ENCODE results near the gene ATXN1L. TPM values are rescaled to one million over a fixed set of nuclear protein-coding genes. Genes with fewer than 3 reads are reported as not detected.

ATXN1L gene
- total RNA-seq, 3 donors from 2014 or later (not counting 1 experiment from before 2014, with no cell fraction given): 59.7 to 66.9 (median 59.8) TPM

- H3K4me3 ChIP-seq (ENCODE audit: low read length): no peak overlapping the region
- ATAC-seq (no peak), DNase-seq (no peak)
- no peaks in the 10 kb centered on the region for H3K9me3 ChIP-seq (ENCODE audit: control insufficient read depth, insufficient read depth, low read length)
- Mint-ChIP-seq H3K36me3 (no peaks in the 10 kb centered on the region), H3K4me3 (peak overlapping the region; percentile 93), H3K27me3 (ENCODE audit: low read depth in 2 of 2) (no peaks in the 10 kb centered on the region), H3K27ac (peak overlapping the region; percentile 87 to 96), H3K4me1 (peaks cover 38 to 39% of the 10 kb centered on the region in 2 donors), H3K9me3 (no peaks in the 10 kb centered on the region)
- H3K27ac ChIP-seq (ENCODE audit: low read length): no peak overlapping the region
- H3K27me3 ChIP-seq (ENCODE audit: control insufficient read depth, insufficient read depth, low read length): no peaks in the 10 kb centered on the region
- TF ChIP-seq, protein P1, sequence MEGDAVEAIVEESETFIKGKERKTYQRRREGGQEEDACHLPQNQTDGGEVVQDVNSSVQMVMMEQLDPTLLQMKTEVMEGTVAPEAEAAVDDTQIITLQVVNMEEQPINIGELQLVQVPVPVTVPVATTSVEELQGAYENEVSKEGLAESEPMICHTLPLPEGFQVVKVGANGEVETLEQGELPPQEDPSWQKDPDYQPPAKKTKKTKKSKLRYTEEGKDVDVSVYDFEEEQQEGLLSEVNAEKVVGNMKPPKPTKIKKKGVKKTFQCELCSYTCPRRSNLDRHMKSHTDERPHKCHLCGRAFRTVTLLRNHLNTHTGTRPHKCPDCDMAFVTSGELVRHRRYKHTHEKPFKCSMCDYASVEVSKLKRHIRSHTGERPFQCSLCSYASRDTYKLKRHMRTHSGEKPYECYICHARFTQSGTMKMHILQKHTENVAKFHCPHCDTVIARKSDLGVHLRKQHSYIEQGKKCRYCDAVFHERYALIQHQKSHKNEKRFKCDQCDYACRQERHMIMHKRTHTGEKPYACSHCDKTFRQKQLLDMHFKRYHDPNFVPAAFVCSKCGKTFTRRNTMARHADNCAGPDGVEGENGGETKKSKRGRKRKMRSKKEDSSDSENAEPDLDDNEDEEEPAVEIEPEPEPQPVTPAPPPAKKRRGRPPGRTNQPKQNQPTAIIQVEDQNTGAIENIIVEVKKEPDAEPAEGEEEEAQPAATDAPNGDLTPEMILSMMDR (IDR thresholded peaks at IDR 0.05): no peak
- intact Hi-C loops (cut with micrococcal nuclease): no loop called here
- H3K4me1 ChIP-seq (ENCODE audit: control insufficient read depth, insufficient read depth, low read length): peaks cover 34% of the 10 kb centered on the region
- H3K36me3 ChIP-seq (ENCODE audit: control insufficient read depth, insufficient read depth, low read length): no peaks in the 10 kb centered on the region
- 36% methylated on average over 4 of the region's 4 CpGs for WGBS (ENCODE audit: insufficient coverage)
Observed at GRCh38 chr16:71885261-71885650, 39.5 kb downstream of the ATXN1L start.

- Mint-ChIP-seq H3K36me3 (no peaks in the 10 kb centered on the region), H3K9me3 (no peaks in the 10 kb centered on the region), H3K4me3 (no peak overlapping the region), H3K27ac (no peak overlapping the region), H3K27me3 (ENCODE audit: low read depth in 2 of 2) (no peaks in the 10 kb centered on the region), H3K4me1 (peaks cover 15 to 16% of the 10 kb centered on the region in 2 donors)
- no peaks in the 10 kb centered on the region for H3K36me3 ChIP-seq (ENCODE audit: control insufficient read depth, insufficient read depth, low read length)
- intact Hi-C loops (cut with micrococcal nuclease): no loop called here
- WGBS (ENCODE audit: insufficient coverage): 88% methylated on average over 3 of the region's 3 CpGs
- no peak for ATAC-seq
- H3K27me3 ChIP-seq (ENCODE audit: control insufficient read depth, insufficient read depth, low read length): no peaks in the 10 kb centered on the region
- H3K9me3 ChIP-seq (ENCODE audit: control insufficient read depth, insufficient read depth, low read length): no peaks in the 10 kb centered on the region
- H3K27ac ChIP-seq (ENCODE audit: low read length): no peak overlapping the region
- DNase-seq: no peak
- TF ChIP-seq, protein P1 (IDR thresholded peaks at IDR 0.05): no peak
- H3K4me1 ChIP-seq (ENCODE audit: control insufficient read depth, insufficient read depth, low read length): peaks cover 15% of the 10 kb centered on the region
- no peak overlapping the region for H3K4me3 ChIP-seq (ENCODE audit: low read length)
Observed at GRCh38 chr16:71889147-71889546, 43.4 kb downstream of the ATXN1L start.

DNA sequence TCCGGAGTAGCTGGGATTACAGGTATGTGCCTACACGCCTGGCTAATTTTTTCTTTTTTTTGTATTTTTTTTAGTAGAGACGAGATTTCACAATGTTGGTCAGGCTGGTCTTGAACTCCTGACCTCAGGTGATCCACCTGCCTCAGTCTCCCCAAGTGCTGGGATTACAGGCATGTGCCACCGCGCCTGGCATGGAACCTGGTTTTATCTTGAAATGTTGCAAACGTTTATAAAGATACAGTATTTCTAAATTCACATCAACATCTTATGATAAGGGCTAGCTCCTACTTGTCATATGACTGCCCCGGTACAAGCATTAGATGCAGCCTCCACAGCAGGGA, 48.1 kb downstream of the ATXN1L start:
- H3K4me3 ChIP-seq (ENCODE audit: low read length): peak overlapping the region; percentile 68
- H3K27me3 ChIP-seq (ENCODE audit: control insufficient read depth, insufficient read depth, low read length): no peaks in the 10 kb centered on the region
- H3K27ac Mint-ChIP-seq: peak overlapping the region; percentile 95 to 98
- intact Hi-C loops (cut with micrococcal nuclease): no loop called here
- peak overlapping the region; percentile 96 for H3K4me3 Mint-ChIP-seq
- H3K9me3 Mint-ChIP-seq: no peaks in the 10 kb centered on the region
- no peaks in the 10 kb centered on the region for H3K36me3 ChIP-seq (ENCODE audit: control insufficient read depth, insufficient read depth, low read length)
- no peaks in the 10 kb centered on the region for H3K27me3 Mint-ChIP-seq (ENCODE audit: low read depth in 2 of 2)
- no peak for DNase-seq
- WGBS (ENCODE audit: insufficient coverage): 38% methylated on average over 7 of the region's 7 CpGs
- H3K36me3 Mint-ChIP-seq: no peaks in the 10 kb centered on the region
- TF ChIP-seq, protein P1 (IDR thresholded peaks at IDR 0.05): no peak
- no peaks in the 10 kb centered on the region for H3K9me3 ChIP-seq (ENCODE audit: control insufficient read depth, insufficient read depth, low read length)
- H3K4me1 Mint-ChIP-seq: peaks cover 23 to 32% of the 10 kb centered on the region in 2 donors
- no peak for ATAC-seq
- peaks cover 32% of the 10 kb centered on the region for H3K4me1 ChIP-seq (ENCODE audit: control insufficient read depth, insufficient read depth, low read length)
- peak overlapping the region; percentile 87 for H3K27ac ChIP-seq (ENCODE audit: low read length)

DNA sequence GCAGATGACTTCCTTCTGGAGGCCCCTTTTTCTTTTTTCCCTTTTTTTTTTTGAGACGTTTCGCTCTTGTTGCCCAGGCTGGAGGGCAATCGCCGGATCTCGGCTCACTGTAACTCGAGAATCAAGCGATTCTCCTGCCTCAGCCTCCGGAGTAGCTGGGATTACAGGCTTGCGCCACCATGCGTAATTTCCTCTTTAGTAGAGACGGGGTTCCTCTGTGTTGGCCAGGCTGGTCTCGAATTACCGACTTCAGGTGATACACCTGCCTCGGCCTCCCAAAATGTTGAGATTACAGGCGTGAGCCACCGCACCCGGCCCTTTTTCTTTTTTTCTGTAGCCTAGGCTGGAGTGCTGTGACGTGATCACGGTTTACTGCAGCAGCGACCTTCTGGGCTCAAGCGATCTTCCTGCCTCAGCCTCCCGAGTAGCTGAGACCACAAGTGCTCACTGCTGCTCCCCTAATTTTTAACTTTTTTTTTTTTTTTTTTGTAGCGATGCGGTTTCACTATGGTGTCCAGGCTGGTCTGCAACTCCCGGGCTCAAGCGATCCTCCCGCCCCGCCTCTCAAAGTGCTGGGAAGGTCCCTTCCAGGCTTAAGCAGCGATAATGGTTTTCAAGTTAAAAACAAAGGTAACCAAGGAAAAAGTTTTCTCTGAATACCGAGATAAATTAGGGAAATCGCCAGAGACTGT, 48.6 kb downstream of the ATXN1L start:
- no peaks in the 10 kb centered on the region for H3K9me3 Mint-ChIP-seq
- under 1% methylated on average over 31 of the region's 31 CpGs for WGBS (ENCODE audit: insufficient coverage)
- H3K36me3 Mint-ChIP-seq: no peaks in the 10 kb centered on the region
- DNase-seq (peak; percentile 28 to 72), ATAC-seq (peak in 2 of 3 donors; percentile 1 to 6)
- Histone ChIP-seq H3K36me3 (ENCODE audit: control insufficient read depth, insufficient read depth, low read length) (no peaks in the 10 kb centered on the region), H3K4me3 (ENCODE audit: low read length) (peak overlapping the region; percentile 68), H3K27me3 (ENCODE audit: control insufficient read depth, insufficient read depth, low read length) (no peaks in the 10 kb centered on the region), H3K9me3 (ENCODE audit: control insufficient read depth, insufficient read depth, low read length) (no peaks in the 10 kb centered on the region), H3K4me1 (ENCODE audit: control insufficient read depth, insufficient read depth, low read length) (peaks cover 32% of the 10 kb centered on the region), H3K27ac (ENCODE audit: low read length) (peak overlapping the region; percentile 87)
- no peaks in the 10 kb centered on the region for H3K27me3 Mint-ChIP-seq (ENCODE audit: low read depth in 2 of 2)
- peak overlapping the region; percentile 96 for H3K4me3 Mint-ChIP-seq
- TF ChIP-seq, protein P1 (IDR thresholded peaks at IDR 0.05): no peak
- peak overlapping the region; percentile 95 to 98 for H3K27ac Mint-ChIP-seq
- peaks cover 23 to 32% of the 10 kb centered on the region in 2 donors for H3K4me1 Mint-ChIP-seq
- intact Hi-C loops (cut with micrococcal nuclease): no loop called here

Measured in natural killer cell (primary cell).